GM21619 (cell line): ENCODE measurements around the gene PGP.

Experiments
- ATAC-seq: cut with Tn5 transposase; IDR thresholded peaks from one replicate; pipeline ENCODE4 v1.9.1; 2021; ENCODE audit not compliant: unreplicated experiment

The PGP gene

DNA sequence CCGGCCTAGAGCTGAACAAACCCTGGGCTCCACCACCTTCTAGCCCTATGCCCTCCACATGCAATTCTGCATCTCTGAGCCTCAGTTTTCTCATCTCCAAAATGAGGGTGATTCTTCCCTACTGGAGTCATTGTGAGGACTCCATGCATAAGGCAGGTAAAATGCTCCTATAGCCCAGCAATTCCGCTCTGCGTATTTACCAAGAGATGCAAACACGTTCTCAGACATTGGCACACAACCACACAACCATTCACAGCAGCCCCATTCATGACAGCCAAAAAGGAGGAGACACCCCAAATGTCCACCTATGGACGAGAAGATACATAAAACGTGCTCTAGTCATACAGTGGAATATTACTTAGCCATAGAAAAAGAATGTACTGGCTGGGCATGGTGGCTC is 14.3 kb downstream of the PGP start:
- ATAC-seq, result no peak

DNA sequence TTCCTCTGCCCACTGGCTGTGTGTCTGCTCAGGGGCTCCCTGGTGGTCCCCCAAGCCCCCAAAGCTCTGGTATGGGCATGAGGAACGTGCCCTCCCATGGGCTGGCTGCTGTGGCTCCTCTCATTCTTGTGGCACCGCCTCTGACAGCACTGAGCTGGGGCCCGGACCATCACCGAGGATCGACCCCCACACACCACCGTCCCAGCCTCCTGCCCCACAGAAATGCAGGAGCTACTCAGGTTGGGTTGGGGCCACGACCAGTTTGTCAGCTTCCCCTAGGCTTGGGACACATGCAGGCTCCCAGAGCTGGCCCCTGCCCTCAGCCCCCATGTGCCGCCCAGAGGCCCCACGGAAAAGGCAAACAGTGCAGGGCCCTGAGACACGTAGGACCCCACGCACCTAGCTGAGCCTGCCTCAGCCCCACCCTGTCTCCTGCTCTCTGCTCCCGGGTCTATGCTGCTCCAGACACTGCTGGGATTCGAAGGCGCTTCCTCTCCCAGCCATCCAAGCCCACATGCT is 15.0 kb downstream of the PGP start:
- no peak for ATAC-seq

DNA sequence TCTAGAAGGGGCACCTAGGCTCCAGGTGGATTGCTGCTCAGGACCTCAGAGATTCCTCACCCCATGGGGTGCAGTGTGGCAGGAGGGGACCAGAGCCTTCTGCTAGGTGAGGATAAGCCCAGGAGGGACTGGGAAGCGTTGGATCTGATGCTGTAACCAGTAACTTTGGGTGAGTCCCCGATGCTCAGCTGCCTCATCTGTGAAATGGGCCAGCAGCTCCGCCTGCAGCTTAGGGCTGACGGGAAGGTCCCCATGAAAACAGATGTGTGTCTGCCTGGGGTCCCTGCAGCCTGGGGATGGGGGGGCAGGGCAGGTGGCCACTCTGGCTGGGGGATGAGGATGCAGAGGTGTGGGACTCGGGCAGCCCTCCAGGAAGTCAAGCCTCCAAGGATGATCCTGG is 15.5 kb downstream of the PGP start:
- ATAC-seq, result no peak

DNA sequence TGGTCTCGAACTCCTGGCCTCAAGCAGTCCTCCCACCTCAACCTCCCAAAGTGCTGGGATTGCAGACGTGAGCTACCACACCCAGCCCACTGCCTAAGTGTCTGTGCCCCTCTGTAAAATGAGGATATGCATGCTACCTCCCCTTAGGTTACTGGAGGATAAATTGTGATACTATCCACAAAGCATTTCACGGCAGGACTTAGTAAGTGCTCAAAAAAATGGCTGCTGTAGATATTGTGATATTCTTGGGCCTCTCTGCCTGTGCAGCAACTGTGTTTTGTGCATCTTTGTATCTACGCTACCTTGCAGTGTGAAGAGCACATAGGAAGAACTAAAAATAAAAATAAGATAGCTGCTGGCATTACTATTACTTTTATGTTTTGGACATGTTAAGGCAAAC is 16.4 kb downstream of the PGP start:
- ATAC-seq, result no peak

DNA sequence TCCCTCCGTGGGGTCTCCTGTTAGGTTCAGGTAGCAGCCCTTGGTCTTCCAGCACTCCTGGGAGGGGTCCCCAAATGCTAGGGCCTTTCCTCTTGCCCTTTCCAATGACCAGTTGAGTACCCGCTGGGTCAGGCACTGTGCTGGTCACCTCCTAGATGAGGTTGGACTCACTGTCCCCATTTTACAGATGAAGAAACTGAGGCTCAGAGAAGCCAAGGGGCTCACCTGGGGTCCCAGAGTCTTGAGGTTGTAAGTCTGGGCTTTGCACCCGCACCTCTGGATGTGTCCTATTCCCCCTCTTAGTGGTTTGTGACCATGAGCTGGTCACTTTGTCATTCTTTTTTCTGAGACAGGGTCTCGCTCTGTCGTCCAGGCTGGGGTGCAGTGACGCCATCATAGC is 16.9 kb downstream of the PGP start:
- ATAC-seq, result no peak

DNA sequence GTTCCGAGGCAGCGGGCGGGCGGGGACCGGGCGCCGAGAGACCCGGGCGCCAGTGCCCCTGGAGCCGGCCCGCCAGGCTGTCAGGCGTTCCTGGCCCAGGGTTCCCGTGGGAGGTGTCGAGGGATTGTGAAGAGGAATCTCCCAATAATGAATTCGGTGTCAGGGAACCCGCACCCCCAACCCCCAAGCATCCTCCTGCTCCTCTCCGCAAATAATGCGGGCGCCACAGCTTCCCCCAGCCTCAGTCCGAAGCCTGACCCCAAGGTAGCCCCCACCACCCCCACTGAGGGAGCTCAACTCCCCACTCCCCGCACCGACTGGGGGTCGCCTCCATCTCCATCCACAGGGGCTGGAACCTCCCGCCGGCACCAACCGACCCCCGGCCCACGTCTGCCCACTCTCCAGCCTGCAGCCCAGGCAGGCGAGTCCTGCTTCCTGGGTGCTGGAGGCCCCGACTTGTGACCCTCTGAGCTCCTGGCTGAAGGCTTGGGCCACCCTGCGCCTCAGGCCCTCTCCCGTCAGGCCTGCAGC is 17.6 kb downstream of the PGP start:
- no peak for ATAC-seq

DNA sequence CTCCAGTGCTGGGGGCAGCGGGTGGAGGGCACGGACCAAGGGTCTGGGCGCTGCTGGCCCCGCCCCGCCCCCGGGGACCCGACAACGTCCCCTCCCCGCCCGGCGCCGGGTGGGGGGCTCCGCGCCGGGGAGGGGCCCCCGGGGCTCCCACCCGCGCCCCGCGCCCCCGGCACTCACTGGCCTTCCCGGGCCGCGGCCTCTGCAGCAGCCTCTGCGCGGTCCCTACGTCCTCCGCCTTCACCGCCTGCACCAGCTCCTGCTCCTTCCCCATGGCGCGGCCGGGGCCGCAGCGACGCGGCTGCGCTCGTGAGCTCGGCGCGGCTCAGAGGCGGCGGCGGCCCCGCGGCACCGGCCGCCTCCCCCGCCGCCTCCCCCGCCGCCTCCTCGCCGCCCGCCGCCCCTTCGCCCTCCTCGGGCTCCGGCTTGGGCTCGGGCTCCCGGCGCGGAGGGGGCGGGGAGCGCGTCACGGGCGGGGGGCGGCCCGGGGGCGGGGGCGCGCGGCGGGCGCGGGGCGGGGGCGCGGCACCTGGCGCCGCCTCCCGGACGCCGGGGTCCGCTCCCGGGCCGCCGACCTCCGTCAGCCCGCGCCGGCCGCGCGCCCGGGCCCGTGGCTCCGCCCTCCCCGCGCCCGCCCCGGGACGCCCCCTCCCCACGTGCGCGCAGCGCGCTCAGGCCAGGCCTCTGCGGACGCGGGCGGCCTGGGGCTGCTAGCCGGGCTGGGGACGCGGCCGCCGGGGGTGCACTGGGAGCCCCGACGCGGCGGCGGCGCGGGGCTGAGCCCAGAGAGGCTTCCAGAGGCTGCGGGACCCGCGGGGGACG is 18.3 kb downstream of the PGP start, which contains the start of gene CASKIN1:
Gene CASKIN1 (minus strand): TSS at position 444 of the 819 bp plus-strand sequence. CDS start 173 bp downstream, at position 271.
- ATAC-seq, result no peak

DNA sequence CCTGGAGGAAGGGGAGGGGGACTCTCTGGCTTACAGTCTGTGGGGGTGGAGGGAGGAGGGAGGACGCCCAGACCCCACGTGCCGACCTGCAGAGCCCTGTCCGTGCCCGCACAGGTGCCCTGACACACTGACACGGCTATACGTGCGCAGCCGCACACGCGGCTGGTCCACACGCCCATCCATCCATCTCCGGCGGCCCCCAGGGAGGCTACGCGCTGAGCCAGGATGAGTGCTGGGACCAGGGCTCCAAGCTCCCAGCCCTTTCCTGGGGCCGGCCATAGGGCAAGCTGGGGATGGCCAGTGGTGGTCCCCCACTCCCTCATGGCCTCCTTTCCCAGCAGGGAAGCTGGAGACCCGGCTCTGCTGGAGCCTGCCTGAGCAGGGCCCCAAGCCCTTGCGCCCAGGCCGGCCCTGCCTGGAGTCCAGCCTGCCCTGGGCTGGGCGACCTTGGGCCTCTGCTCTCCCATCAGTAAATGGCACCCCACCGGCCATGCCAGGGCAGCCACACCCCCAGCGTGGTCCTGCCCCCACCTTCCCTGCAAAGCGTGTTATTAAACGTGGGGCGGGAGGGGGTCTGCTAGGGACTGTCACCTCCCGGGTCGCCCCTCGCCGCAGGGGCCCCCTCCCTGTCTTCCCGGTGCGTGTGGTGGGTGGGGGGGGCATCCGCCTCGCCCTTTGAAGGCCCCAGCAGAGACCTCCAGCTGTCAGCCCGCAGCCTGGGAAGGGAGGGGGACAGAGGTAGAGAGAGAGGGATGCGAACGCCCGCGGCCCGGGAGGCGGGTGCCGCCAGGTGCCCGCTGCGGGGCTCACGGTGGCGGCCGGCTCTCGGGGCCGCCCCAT is 19.1 kb downstream of the PGP start:
- ATAC-seq, result no peak

DNA sequence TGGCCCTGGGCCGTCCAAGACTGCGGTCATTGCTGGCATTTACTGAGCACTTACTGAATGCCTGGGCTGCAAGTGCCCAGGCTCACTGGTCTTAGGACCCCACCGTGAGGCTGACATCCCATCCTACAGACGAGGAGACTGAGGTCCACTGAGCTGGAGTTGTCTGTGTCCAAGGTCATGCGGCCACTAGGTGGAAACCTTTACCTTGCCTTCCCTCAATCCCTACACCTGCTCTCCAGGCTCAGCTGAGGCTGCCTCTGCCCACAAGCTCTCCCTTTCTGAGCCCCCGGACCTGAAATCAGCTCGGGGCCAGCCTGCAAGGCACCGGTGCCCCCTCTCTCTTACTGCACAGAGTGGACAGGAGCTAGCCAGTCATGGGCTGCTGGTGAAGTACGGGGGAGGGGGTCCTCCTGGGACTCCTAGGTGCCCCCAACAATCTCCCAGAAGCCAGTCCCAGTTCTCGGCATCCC is 19.8 kb downstream of the PGP start:
- no peak for ATAC-seq

DNA sequence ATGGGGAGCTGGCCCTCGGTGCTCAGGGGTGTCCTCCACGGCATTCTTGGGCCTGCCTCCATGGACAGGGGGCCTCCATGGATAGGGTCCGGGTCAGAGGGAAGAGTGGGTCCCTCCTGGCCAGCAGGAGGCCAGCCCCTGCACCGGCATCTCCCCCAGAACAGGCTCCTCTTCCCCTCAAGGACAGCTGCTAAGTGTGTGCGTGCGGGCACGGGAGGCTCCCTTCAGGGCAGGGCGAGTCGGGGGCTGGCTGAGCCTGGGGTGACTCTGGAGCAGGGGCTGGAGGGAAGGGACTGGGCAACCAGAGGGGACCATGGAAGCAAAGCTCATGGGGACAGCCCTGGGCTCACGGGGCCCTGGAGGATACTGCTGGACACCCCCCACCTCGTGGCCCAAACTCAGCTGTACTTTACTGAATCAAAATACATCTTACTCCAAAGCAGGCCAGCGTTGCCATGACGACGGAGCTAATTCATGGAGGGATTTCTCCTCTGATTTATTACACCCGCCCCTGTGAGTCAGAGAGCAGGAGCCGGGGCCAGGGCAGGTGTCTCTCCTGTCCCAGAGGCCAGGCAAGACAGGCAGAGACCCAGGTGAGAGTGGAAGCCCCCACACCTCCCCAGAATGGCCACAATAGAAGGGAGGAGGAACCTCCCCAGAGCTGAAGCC is 20.3 kb downstream of the PGP start:
- no peak for ATAC-seq

DNA sequence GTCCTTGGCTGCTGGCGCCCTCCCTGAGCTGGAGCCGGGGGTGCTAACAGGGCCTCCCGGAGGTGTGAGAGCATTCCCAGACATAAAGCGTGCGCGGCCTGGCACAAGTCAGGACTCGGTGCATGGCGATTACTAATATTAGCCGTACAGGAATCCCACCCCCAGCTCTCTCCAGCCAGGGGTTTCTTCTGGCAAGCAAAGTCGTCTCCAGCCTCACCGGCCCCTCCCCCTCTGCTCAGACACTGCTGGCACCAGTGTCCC is 23.3 kb downstream of the PGP start:
- no peak for ATAC-seq

DNA sequence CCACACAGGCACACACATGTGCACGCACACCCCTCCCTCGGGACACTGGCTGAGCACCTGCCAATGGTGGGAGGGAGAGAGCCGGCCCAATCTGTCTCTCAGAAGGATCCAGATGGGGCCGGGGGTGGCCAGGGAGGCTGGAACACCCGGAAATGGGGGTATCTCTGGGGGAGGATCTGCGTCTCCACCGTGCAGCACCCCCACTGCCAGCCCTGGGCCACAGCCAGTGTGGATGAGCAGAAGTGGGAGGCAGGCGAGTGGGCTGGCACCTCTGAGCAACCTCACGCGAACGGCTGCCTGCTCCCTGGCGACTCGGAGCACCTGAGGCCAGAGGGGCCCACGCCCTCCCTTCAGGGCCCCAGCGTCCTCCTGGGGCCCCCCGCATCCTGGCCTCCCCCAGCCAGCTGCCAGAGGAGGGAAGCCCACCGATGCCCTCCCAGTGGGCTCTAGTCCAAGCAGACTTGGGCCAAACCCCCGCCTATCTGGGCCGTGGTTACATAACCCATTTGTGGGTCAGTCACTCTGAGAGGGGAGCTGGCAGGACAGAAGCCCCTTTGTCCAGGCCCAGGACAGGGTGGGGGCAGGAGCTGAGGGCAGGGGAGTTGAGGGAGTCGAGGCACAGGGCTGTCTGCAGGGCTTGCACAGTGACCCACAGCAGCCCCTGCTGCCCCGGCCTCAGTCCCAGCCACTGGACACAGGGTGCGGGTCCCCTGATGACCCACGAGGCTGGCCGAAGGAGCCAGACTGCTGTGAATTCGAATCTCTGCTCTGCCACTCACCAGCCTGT is 23.8 kb downstream of the PGP start:
- ATAC-seq, result no peak

DNA sequence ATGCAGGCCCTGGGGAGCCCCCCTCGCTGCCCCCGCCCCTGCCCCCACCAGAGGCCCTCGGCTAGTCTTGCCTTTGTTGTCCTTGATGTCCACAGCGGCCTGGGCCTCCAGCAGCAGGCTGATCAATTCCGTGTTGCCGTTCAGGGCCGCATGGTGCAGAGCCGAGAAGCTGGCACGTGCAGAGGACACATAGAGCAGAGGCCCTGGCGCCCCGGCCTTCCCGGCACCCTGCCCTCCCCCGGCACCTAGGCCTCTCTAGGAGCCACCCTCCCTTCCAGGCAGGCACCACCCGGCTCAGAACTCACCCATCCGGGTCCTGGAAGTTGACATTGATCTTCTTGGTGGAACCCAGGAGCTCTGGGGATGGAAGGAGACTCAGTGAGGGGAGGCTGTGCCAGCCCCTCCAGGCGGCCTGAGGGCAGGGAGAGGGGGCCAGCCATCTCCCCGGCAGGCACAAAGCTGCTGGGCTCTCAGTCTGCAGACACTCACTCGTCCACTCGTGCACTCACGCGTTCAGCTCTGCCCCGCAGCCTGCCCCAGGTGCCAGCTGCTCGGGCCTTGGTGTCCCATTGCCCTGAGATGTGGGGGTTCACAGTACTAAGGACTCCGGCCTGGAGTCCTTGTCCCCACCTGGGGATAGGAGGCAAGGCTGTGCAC is 24.5 kb downstream of the PGP start:
- no peak for ATAC-seq

DNA sequence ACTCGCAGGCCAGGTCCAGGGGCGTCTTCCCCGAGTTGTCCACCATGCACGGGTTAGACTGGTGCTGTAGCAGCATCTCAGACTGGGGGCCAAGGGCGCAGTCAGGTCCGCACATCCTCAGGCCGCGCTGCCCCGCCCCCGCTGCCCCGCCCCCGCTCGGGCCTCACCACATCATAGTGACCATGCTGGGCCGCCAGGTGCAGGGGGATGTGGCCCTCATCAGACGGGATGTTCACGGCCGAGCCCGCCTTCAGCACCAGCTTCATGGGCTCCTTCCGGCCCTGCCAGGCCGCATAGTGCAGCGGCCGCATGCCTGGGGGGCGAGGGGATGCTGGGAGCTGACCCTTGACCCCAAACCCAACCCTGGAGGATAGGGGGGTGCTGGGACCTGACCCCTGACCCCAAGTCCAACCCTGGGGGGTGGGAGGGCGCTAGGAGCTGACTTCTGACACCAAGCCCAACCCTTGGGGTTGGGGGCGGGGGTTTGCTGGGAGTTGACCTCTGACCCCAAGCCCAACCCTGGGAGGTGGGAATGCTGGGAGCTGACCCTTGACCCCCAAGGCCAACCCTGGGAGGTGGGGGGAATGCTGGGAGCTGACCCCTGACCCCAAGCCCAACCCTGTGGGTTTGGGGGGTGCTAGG is 25.3 kb downstream of the PGP start:
- ATAC-seq, result no peak

DNA sequence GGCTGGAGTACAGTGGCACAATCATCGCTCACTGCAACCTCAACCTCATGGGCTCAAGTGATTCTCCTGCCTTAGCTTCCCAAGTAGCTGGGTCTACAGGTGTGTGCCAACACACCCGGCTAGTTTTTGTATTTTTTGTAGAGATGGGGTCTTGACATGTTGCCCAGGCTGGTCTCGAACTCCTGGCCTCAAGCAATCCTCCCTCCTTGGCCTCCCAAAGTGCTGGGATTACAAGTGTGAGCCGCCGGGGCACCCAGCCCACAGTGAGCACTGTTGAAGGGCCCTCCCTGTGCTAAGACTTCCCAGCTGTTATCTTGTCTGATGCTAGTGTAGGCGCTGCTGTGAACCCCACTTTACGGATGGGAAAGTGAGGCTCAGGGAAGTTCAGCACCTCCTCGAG is 26.2 kb downstream of the PGP start:
- ATAC-seq, result no peak

DNA sequence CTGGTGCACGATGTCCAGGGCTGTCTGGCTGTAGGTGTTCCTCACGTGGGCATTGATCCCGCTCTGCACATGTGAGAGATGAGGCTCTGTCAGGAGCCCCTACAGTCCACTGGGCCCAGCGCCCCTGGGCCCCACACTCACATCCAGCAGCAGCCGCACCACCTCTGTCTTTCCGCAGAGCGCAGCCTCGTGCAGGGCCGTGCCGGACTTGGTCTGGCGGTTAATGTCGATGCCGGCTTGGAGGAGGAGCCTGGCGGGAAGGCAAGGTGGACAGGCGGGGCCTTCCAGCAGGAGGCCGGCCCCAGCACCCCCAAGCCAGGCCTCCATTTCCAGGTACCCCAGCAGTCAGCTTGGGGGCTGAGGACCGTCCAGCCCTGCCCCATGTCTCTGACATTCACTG is 27.4 kb downstream of the PGP start:
- ATAC-seq, result no peak

DNA sequence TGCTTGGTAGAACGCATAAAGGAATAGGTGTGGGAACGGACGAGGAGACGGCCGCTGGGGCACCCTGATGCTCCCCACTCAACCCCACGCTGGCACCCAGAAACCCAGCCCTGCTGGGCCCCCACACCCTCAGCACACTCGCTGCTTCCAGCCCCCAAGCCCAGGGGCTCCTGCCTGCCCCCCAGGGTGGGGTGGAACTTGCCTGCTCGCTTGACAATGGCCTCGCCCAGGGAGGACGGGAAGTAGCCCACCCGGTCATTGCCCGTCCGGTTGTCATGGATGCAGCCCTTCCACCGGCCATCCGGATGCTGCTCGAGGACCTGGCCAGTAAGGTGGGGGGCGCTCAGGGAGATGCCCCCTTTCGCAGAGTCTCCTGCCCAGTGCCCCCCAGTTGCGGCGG is 28.1 kb downstream of the PGP start:
- no peak for ATAC-seq

DNA sequence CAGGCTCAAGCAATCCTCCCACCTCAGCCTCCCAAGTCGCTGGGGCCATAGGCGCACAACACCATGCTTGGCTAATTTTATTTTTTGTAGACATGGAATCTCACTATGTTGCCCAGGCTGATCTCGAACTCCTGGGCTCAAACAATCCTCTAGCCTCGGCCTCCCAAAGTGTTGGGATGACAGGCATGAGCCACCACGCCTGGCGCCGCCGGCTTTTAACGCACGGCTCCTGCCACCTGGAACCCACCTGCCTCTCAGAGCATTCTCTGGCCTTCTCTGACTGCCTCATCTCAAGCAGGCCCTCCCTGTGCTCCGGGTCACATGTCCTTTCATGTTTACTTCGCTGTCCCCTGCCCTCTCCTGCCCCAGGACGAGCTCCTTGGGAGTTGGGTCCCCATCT is 28.6 kb downstream of the PGP start:
- ATAC-seq, result no peak

DNA sequence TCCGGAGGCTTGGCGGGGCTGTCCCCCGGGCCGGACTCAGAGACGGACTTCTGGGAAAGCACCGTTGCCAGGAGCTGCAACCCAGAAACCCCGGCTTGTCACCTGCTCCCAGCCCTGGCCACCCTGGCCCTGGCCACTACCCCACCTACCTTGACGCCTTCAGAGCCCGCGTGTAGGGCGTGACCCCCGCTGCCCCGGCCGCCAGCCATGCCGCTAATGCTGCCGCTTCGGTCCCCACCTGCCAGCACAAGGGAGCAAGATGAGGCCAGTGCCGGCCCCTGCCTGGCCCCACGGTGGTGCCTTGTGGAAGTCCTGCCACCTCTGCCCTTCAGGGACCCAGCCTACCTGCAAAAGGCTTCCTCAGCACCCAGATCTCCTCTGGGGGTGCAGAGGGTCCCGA is 29.7 kb downstream of the PGP start:
- ATAC-seq, result no peak

DNA sequence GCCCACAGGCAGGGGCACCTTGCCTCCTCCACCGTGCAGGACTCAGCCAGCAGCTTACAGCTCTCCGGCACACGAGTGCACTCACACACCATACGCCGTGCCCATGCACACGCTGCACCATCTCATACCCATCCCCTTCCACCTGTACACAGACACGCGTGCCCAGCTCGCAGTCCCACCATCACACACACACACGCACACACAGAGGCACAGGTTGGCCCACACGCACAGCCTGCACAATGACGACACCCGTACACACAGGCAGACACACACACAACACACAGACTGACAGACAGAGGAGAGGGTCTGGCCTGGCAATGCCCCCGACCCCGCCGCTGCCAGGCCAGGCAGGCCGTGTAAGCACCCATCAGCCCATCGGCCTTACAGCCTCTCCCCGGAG is 30.3 kb downstream of the PGP start:
- ATAC-seq, result no peak
